ENCODE measurements around the gene AQP3.
"Not testable (repeated sequence)": the region's sequence is repeated elsewhere in the genome, so short reads cannot be mapped to it uniquely, and the experiment has no call there.

AQP3 gene

DNA sequence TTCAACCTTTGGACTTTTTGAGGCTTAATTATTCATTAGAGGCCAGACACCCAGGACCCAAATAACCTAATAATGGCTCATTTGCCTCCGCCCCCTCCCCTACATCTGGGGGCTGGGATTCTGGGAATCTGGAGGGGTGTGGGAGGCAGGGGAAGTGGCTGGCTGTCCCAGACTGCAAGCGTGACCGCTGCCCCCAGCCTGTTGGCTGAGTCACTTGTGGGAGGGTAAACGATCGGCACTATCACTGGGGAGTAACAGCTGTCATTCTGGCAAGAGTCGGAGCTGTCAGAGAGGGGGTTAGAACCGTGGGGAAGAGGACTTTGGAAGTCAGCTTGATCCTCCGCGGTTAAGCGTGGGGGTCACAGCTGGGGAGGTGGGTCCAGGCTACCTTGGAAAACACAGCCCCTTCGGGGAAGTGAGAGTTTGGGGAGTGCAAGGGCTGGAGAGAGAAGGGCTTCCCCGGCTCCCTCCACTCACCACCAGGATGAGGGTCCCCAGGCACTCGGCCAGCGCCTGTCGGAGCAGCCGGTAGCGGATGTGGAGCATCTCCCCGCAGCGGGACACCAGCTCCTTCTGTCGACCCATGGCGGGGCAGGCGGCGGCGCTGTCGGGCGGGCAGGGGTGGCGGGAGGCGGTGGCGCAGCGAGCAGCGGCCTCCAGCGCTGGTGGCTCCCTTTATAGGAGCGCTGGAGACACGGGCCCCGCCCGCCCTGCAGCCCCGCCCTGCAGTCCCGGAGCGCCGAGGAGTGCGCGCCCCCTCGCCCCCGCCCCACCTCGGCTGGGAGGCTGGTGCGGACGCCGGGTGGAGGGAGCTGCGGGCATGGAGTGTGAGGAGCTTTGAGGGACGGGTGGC lies at the start of gene AQP3:
Gene AQP3, minus strand, starts transcription at position 648 of the 853 bp plus-strand sequence. Its CDS starts 63 bp downstream, at position 585.
- peak; percentile 69 for DNase-seq

DNA sequence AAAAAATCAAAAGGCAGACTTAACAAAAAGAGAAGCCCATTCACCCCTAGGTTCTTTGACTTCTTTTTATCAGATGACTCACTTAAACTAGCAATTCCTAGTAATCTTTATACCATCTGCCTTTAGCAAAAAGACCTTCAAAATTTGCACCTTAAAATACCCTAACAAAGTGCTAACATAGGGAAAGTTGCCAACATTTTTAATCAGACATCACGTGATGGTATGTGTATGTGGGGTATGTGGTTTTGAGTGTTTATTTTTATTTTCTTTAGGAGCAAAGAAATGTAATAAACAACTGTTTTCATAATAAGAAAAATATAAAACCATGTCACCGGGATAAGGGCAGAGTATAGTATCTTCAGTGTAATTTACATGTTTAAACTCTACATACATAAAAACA lies 46.4 kb upstream of the AQP3 start:
- not testable (repeated sequence) for DNase-seq

DNA sequence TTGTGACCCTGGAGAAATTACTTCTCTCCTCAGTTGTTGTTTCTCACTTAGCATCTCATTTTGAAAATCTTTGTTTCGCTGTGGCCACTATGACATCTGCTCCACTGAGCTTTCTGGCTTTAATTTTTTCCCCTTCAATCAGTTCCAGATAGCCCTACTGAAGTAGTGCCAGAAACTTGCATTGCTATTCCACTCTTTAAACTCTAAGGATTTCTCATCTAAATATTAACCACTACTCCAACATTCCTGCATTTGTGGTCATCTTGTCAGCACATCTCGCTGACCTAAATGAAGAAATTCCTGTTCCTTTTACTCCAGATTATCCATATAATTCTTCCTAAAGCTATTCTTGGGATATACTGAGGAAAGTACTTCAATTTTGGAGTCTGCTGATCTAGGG lies 41.7 kb upstream of the AQP3 start:
- no peak for DNase-seq

DNA sequence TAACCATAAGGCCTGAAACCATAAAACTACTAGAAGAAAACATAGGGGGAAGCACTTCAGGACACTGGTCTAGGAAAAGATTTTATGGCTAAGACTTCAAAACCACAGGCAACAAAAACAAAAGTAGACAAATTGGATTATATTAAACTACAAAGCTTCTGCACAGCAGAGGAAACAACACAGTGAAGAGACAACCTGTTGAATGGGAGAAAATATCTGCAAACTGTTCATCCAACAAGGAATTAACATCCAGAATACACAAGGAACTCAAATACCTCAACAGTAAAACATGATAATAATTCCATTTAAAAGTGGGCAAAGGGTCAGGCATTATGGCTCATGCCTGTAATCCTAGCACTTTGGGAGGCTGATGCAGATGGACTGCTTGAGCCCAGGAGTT lies 37.9 kb upstream of the AQP3 start:
- DNase-seq, result not testable (repeated sequence)

DNA sequence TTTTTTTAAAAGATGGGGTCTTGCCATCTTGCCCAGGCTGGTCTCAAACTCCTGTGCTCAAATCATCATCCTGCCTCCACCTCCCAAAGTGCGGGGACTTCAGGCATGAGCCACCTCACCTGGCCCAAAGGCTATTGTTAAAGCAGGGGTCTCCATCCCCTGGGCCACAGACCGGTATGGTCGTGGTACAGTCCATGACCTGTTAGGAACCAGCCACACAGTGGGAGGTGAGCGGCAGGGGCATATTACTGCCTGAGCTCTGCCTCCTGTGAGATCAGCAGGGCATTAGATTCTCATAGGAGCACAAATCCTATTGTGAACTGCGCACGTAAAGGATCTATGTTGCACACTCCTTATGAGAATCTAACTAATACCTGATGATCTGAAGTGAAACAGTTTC lies 33.6 kb upstream of the AQP3 start:
- DNase-seq, result no peak

DNA sequence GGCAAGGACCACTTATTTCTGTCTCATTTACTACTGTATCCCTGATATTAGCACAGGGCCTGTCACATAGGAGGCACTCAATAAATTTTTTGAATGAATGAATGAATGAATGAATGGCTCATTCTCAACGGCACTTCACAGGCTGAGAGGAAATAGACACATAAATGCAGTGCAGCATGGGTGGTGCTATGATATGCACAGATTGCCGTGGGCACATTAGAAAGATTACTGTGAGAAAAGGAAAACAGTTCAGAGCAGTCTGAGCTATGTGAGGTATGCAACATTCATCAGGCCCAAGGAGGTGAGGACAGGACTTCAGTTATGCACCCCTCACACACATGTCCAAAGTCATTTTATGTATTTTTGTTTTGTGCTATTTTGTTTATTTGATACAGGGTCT lies 32.7 kb upstream of the AQP3 start:
- DNase-seq, result no peak

DNA sequence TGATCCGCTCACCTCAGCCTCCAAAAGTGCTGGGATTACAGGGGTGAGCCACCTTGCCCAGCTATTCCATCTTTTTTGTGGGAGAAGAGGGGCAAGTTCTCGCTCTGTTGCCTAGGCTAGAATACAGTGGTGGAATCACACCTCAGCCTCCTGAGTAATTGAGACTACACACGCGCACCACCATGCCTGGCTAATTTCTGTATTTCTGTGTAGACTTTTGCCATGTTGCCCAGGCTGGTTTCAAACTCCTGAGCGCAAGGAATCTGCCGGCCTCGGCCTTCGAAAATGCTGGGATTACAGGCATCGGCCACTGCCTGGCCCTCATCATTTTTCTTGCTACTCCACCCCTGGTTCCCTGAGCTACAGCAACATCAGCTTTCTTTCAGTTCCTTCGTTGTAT lies 29.1 kb upstream of the AQP3 start:
- DNase-seq, result no peak

DNA sequence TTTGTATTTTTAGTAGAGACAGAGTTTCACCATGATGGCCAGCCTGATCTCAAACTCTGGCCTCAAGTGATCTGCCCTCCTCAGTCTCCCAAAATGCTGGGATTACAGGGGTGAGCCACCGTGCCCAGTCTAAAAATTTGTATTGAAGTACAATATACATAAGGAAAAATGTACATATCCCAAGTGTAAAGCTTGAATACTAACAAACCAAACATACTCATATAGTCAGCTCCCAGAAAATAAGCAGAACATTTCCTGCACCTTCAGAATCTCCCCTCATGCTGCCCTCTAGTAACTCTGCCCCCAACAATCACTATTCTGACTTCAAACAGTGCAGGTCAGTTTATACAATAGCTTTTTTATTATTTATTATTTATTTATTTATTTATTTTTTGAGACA lies 28.0 kb upstream of the AQP3 start:
- no peak for DNase-seq

DNA sequence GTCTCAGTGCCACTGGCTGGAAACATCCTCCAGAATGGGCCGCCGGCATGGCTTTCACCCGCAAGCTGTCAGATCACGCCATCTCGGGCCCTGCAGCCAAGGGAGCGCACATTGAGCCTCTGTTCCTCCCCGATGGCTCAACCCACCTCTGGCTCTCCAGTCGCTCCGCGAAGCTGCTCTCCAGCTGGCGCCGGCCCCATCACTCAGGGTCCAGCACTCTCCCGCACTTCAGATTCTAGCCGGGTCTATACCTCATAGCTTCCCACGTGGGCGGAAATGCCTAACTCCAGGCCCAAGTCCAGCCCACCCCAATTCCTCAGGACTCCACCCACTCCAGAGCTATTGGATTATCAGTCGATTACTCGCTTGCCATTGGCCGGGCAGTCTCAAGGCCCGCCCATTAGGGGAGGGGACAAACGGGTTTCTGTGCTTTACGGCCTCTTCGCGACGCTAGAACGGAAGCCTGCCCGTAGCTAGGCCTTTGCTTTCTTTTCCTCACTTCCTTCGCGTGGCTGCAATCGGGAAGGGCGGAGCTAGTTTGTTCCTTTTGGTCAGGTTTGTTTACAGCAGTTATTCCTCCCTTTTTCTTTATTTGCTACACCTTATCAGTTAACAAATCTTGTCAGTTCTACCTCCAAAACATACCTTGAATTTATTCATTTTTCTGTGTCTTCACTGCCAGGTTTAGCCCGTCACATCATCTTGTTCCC lies 26.4 kb upstream of the AQP3 start, which contains the start of gene NOL6:
Gene NOL6, minus strand, starts transcription at position 282 of the 710 bp plus-strand sequence. Its CDS starts 82 bp downstream, at position 200.
- DNase-seq, result peak; percentile 97

DNA sequence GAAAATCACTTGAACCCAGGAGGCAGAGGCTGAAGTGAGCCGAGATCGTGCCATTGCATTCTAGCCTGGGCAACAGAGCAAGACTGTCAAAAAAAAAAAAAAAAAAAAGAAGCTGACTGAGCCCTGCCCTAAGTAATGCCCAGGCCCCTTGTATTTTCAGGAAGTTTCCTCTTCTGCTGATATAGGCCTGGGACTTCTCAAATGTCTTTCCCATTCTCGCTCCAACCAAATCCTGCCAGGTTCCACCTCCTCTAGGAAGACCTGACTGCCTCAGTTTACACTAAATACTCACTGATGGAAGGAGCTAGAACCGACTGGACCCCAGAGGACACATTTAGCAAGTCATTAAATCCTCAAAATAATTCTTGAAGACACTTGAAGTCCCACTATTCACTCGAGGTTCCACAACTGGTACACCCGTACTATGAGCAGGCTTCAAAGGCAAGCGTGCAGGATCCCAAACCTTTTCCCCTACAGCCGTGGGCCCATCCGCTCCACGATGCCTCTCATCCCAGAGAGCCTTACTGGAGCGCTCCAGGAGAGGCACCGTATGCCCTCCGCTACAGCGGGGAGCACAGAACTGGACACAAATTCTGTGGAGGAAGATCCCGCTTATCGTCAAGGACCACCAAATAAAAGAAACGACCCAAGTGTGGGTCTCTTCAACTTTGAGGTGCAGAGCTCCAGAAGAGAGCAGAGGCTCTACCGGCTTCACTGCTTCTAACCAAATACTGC lies 25.7 kb upstream of the AQP3 start:
- DNase-seq, result no peak

DNA sequence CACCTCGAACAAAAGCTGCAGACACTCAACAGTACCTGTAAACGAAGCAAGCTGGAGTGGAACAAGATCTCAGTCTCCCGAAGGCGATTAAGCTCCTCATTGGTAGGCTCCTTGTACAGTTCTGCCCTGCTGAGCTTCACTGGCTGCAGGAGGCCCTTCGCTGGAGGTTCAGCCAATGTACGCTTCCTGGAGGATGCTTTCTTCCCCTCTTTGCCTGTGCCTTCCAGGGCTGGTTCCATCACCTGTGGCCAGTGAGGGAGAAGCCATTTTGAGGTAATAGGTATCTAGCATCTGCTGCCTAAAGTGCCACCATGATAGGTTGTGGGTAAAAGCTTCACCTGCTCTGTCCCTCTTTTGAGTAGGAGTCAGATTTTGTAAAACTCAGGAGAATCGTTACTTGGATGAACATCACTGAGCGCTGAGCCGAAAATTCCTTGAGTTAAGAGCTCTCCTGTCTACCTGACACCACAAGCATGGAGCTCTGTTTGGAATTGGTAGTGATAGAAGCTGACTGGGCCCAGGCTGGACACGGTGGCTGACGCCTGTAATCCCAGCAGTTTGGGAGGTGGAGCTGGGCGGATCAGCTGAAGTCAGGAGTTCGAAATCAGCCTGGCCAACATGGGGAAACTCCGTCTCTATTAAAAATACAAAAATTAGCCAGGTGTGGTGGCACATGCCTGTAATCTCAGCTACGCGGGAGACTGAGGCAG lies 24.9 kb upstream of the AQP3 start:
- no peak for DNase-seq

DNA sequence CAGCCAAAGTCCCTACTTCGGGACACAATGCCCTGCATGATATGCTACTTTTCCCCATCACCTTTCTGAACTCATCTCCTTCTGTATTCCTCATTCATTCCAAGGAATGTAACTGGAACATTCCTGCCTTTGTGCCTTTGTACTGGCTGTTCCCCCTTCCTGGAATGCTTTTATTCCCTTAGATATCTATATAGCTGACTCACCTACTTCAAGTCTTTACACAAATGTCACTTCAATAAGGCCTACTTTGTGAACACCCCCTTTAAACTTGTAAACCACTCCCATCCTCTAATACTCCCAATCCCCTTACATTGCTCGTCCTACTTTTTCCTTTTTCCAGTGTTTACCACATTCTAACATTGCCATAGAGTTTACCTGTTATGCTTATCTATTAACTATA lies 24.0 kb upstream of the AQP3 start:
- no peak for DNase-seq

DNA sequence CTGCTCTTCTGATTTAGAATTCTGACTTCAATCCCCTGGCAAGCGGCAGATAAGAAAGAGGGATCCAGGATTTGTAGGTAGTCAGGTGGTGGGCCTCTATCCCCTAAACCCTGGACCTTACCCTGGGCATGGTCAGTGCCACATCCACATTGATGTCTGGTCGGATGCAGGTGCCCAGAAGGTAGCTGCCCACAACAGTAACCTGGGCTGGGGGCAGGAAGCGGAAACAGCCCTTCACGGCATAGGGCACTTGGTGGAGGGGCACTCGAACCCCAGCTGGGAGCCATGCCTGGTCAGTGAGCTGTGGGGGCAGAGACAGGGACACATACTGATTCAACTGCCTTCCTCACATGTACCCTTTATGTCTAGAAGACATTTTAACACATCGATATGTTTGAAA lies 22.5 kb upstream of the AQP3 start:
- no peak for DNase-seq

DNA sequence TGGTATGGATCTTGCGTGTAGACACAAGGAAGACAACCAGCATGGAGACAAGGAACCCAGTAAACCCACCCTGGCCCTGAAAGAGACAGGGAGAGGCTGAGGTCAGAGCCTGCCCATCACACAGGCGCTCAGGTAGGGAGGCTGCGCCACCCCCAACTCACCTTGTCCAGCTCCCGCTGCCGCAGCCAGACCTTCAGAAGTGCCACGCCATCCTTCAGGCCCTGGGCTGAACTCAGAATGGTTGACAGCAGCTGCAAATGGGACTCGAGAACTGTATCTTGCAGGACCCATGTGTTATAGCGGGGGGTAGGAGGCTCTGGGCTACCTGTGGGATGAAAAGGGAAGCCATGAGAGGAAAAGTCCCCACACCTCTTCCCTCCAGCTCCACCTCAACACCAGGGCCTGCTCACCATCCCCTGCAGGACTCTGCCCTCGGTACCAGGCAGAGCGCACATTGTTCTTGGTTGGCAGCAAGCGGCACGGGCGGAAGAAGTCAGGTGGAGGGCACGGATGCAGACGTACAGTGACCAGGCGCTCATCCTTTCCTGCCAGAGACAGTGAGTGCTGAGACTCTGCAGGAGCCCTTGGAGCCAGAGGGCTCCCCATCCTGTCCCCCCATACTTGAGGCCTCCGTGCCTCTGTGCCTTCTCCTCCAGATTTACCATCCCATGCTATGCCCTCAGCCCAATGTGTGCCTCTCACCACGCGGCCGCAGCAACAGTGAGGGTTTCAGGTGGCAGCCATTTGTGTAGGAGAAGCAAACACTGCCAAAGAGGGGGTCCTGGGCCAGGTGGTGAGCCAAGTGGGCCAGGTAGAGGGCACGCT lies 21.6 kb upstream of the AQP3 start:
- no peak for DNase-seq

DNA sequence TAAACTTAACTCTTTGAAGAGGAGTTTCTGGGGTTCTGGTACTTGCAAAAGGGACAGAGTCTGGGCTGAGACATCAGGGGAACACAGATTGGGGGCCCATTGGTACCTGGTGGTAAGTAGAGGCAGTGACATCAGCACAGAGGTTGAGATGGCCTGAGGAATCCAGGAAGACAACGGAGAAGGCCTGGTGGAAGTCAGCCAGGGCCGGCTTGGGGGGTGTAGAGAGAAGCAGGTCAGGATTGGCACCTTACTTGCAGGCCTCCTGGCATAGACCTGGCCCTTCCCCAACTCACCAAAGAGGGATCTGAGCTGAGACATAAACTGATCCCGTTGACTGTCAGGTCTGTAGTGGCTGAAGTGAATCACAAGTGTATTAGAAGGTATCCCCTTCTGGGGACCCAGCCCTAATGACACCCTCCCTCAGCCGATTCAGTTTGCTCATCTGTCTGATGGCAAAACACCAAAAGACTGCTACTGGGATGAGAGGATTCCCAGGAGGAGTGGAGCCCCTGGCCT lies 20.9 kb upstream of the AQP3 start:
- no peak for DNase-seq

DNA sequence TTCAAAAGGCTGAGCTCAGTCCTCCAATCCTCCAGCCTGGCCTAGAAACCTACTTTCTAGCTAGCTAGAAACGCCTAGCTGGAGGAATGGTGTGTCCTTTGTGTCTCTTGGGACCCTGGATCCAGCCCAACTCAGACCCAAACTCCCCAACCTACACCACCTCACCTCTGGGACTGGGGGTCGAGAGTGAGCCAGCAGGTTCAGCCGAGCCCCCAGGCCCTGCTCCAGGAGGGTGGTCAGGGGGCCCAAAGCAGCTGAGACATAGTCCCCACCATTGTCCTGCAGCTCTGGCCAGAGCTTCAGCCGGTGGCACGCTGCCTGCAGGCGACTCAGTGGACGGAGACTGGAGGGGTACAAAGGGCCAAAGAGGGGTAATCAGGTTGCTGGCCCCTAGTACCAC lies 20.1 kb upstream of the AQP3 start:
- no peak for DNase-seq

DNA sequence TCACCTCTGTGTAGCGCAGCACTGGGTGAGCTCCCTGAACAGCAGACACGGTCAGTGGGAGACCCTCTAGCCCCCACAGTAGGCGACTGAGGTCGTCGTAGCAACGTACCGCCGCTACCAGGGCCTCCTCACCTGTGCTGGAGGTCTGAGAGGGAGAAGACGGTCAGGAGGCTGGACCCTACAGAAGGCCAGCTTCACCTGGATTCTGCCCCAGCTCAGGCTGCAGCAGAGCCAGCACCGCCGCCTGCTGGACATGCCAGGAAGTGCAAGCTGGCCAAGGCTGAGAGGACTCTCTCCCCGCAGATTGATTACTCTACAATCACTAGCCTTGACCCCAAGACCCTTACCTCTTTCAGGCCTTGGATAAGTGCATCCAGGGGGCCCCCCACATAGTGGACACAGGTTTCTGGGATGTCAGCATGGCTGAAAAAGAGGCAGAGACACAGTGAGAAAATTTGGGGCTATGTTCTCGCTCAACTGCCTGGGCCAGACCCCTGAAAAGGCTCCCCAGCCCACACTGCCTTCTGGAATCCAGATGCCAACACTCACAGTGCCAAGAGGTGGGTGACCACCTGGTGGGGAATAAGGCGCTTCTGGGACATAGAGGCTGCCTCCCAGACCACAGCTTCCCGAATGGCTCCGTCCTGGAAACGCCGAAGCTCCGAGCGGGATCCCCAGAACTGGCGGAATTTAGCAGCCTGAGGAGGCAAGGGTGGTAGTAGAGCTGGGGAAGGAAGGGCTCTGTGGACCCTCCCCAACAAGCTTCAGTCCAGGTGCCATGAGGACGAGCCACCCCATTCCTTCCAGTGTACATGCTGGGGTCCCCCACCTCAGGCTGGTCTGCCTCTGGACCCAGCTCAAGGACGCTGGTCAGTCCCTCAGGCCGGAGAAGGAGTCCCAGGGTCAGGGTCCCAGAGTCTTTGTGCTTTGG lies 19.4 kb upstream of the AQP3 start:
- DNase-seq, result peak; percentile 81

DNA sequence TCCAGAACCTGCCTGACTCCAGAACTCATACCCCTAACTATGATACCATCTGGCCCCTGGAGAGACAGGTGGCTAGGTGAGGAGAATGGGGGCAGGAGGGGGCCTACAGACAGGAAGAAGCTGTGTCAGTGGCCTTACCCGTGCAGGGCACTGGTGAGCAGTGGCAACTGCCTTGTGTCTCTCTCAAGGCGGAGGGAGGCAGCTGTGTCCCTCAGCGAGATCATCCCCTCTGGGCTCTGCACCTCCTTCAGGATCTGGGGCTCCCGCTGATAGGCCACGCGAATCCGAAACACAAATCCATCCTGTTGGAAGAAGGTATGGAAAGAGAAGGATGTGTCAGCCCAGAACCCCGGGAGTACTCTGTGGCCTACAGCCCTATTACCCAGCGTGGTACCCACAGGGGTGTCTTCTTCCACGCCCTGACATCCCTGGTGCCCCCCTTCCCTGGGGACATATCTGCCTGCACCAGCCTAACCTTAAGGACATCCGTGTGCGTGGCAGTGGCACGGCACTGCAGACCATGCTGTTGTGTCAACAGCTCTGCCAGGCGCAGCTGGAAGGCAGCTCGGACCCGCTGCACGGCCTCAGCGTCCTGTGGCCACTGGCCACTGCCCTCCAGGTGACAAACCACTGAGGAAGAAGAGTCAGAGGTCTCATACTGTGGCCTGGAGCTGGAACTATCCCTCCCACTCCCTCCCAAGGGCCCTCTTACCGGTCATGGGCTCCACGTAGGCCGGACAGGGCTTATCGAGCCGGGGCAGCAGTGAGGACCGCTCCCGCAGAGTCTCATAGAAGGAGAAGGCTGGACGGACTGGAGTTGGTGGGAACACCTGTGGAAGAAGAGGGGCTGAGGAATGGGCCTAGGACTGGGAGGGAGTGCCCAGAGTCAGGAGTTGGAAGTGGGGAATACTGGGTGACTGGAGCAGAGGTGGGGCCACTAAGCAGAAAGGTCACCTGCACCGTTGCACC lies 18.5 kb upstream of the AQP3 start:
- no peak for DNase-seq

DNA sequence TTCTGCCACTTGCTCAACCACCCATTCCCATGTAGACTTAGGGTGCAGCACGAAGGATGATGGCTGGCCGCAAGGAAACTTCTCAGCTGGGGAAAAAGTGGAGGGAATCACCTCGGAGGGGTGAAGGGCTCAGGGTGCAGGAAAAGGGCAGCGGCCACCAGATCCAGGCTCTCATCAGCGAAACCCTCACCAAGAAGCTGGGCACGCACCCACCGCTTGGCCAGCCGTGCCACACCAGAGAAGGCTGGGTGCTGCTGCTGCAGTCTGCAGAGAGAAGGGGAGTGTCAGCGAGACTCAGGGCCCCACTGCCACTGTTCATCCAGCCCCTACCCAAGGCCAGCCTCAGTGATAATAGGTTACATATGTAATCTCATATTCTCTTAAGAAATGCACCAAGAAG lies 17.7 kb upstream of the AQP3 start:
- no peak for DNase-seq

Measured in activated CD4-positive, CD25-positive, alpha-beta regulatory T cell treated with anti-CD3 and anti-CD28 coated beads, Interleukin-2, amount 50 U/mL, for 72 hours (primary cell).